IPS-11a (cell line): Measurements from ENCODE around the gene SPATA2.

Experiments used
- H3K4me3 ChIP-seq: one replicate; pipeline ENCODE4 v1.5.1; 2013; ENCODE audit warnings: low read depth, low read length, control low read depth

SPATA2 gene

DNA sequence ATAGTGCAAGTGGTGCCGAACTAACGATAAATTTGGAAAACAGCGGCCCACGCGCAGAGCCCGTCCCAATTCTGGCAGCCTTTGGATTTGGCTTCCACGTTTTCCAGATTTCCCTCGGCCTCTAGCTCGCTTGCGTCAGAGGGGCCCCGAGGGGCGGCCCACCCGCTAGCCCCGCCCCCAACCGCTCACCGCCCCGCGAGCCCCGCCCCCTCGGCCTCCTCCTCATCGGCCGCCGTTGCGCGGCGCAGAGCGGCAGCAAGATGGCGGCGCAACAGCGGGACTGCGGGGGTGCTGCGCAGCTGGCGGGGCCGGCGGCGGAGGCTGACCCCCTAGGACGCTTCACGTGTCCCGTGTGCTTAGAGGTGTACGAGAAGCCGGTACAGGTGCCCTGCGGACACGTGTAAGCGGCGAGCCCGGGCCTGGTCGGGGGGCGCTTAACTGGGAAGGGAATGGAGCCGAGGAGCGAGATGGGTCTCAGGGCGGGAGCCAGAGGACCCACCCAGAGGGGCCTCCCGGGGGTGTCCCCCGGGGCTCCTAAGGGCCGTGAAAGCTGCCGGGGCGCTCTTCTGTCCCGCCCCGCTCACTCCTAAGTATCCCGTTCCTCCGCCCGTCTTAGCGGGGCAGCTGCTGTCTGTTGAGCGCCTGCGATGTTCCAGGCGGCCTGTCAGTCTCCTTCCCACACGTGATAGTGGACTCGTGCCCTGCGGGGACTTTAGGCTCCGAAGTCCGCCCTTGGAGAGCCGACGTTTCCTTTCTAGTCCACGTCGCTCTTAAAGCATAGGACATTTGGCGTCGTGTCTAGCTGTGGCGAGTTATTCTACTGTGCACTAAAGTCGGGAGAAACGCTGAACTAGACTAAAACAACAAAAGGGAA lies 21.1 kb upstream of the SPATA2 start, which contains the start of gene RNF114:
RNF114 (plus strand) TSS at position 245 of the 874 bp plus-strand sequence; CDS start at position 261, 16 bp downstream.
- H3K4me3 ChIP-seq = peak within 1 kb of the TSS; percentile 79

DNA sequence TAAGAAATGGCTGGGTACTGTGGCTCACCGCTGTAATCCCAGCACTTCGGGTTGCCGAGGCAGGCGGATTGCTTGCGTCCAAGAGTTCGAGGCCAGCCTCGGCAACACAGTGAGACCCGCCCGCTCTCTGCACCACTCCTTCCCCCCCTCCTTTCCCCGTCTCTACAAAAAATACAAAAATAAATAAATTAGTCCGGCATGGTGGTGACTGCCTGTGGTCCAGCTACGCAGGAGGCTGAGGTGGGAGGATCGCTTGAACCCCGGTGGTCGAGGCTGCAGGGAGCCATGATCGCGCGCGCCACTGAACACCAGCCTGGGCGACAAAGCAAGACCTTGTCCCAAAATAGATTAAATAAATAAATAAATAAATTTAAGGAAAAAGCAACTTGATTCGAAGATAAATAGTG lies 20.4 kb upstream of the SPATA2 start:
- H3K4me3 ChIP-seq = no peak overlapping the region

DNA sequence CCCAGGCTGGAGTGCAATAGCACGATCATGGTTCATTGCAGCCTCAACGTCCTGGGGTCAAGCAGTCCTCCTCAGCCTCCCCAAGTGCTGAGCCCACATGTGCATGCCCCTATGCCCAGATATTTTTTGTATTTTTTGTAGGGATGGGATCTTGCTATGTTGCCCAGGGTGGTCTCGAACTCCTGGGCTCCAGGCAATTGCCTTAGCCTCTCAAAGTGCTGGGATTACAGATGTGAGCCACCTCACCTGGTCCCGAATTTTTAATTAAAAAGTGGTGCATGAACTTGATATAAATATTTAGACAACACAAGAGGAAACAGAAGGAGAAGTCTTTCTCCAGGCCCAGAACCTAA lies 13.8 kb upstream of the SPATA2 start:
- H3K4me3 ChIP-seq = no peak overlapping the region

DNA sequence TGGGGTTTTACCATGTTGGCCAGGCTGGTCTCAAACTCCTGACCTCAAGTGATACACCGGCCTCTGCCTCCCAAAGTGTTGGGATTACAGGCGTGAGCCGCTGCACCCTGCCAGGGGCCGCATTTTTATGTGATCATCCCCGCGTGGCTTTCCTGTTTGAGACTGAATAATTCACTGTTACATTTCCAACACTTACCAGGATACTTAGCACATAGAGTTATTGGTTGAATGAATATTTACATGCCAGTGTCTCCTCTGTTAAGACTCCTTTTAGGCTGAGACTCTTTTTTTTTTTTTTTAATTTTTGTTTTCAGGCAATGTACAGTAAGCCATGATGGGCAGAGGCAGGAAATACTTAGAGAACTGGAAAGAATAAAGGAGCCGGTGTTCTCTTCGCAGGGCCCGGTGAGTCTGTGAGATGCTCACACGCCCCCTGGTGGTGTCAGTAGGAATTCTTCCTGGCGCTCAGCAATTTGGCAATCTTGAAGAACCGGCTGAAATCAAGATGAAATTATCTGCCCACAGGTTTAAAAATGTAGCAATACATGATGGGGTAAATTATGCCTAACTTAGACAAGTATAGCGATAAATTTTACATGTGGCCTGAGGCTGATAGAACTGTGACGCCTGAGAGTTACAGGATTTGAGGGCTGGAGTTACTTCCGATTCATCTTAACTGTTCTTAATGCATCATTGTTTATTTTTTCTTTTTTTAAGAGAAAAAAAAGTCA lies 13.2 kb upstream of the SPATA2 start:
- no peak overlapping the region for H3K4me3 ChIP-seq

DNA sequence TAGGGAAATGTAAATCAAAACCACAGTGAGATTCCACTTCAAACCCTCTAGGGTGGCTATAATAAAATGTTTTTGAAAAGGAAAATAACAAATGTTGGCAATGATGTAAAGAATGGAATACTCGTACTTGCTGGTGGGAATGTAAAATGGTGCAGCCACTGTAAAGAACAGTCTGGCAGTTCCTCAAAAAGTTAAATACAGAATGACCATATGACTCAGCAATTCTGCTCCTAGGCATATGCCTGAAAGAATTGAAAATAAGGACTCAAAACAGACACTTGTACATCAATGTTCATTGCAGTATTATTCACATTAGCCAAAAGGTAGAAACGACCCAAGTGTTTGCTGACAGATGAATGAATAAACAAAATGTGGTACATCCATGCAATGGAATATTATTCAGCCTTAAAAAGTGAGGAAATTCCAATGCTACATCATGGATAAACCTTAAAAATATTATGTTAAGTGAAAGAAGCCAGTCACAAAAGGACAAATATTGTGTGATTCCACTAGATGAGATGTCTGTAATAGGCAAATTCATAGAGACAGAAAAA lies 10.6 kb upstream of the SPATA2 start:
- H3K4me3 ChIP-seq = no peak overlapping the region

DNA sequence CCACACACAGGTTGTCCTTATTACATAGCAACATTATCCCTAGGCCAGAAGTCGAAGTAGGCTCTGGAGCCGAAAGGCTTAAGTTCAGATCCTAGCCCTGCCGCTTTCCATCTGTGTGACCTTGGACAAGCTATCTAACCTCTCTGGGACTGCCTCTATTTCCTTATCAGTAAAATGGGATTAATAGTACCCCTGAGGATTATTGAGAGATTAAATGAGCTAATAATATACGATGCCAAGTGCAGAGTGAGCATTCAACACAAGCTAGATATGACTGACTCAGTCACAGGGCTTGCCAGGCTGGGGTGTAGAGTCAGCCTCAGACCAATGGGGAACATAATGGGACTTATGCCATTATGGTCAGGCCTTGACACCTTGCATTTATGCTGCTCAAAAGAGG lies 8.9 kb upstream of the SPATA2 start:
- no peak overlapping the region for H3K4me3 ChIP-seq

DNA sequence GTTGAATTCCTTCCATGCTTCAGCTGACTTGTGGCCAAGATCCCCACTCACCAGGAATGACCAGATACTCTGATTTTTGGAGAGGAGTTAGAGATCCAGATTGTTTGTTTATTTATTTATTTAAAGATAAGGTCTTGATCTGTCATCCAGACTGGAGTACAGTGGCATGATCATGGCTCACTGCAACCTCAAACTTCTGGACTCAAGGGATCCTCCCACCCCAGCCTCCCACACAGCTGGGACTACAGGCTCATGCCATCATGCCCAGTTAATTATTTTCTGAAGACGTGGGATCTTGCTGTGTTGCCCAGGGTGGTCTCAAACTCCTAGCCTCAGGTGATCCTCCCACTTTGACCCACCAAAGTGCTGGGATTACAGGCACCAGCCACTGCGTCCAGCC lies 4.1 kb upstream of the SPATA2 start:
- H3K4me3 ChIP-seq = no peak overlapping the region

DNA sequence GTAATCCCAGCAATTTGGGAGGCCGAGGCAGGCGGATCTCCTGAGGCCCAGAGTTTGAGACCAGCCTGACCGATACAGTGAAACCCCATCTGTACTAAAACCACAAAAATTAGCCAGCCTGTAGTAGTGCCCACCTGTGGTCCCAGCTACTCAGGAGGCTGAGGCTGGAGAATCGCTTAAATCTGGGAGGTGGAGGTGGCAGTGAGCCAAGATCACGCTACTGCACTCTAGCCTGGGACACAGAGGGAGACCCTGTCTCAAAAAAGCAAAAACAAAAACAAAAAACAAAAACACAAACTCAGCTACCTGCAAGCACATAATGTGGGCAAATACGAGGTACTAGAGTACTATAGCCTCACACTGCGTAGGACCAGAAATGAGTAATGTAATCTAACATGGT lies 3.7 kb upstream of the SPATA2 start:
- no peak overlapping the region for H3K4me3 ChIP-seq

DNA sequence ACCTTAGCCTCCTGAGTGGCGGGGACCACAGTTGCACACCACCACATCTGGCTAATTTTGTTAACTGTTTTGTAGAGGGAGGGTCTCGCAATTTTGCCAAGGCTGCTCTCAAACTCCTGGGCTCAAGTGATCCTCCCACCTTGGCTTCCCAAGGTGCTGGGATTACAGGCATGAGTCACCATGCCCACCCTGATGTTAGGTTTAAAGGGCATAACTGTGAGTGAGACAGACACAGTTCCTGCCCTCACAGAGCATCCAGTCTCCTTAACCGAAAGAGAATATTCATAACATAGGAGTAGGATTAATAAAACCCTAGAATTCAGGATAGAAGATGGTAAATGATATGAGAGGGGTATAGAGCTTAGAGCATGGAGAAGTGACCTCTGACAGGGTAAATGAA lies 3.1 kb upstream of the SPATA2 start:
- H3K4me3 ChIP-seq = no peak overlapping the region

DNA sequence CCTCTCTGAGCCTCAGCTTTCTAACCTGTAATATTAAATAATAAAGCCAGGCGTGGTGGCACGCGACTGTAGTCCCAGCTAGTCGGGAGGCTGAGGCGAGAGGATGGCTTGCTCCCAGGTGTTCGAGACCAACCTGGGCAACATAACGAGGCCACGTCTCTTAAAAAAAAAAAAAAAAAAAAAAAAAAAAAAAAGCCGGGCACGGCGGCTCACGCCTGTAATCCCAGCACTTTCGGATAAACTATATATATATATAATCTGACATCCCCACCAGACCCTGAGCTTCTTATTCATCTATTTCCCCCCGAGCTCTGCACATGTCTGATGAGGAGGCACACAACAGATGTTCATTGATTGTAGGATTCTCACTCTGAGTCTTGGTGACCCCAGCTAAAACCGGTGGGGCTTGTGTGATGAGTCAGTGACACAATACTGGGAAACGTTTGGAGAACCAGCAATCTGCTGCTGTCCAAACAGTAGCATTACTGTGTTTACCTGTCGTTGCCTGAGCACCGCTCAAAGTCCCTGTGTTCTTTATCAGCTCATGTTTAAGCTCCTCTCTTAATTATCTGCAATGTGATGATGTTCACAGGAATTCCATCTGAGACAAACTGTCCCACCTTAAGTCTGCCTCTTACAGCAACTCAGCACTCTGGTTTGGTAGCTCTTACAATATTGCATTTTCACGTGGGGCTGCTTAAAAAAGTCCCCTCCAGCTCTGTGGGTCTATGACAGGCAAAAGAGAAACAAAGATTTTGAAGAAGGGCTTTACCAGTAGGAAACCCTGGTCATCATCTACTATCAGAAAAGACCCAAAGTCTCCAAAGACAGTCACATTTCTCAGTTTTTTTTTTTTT lies 1.0 kb upstream of the SPATA2 start:
- peak overlapping the region; percentile 100 for H3K4me3 ChIP-seq

DNA sequence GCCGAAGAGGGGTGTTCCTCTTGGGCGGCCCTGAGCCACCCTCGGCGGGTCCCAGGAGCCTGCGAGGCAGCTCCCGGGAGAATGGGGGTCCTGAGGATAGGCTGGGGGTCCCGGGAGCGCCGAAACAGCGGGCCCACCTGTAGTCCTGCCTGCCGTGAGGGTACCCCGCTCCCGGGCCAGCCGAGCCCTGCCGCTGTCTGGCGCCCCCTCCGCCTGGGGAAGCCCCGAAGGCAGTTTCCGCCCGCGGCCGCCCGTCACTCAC lies 280 bp downstream of the SPATA2 start:
- peak overlapping the region; percentile 100 for H3K4me3 ChIP-seq

DNA sequence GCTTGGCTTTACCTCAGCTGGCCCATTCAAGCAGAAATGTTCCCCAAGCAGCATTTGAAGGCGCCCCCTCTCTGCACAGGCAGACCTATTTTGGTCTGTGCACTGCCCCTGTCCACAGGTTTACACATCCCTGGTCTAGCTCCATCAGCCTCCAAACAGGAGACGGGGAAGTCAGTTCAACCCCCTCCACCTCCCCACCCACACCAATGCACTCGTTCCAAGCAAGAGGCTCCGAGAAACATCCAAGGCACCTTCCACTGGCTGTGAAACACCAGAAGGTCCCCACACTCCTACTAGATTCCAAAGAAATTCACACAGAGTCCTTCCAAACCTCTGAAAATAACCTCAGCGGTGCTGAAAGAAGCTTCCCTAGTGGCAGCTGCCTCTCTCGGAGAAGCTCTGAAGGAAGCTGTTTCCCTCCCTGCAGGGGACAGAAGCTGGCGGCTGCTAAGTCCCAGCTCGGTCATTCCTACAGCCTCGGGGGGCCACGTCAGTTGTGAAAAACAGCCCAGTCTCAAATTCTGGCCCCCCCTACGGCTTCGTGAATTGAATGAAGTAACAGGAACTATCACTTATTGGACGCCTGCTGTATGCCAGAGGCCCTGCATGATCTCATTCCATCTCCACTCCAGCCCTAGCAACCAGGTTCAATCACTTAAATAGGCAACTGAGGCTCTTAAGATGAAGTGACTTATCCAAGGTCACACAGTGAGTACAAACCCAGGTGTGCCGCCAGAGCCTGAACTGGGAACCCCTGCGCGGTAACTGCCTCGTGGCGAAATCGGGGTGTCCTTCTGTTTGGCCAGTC lies 815 bp downstream of the SPATA2 start:
- peak overlapping the region; percentile 100 for H3K4me3 ChIP-seq

DNA sequence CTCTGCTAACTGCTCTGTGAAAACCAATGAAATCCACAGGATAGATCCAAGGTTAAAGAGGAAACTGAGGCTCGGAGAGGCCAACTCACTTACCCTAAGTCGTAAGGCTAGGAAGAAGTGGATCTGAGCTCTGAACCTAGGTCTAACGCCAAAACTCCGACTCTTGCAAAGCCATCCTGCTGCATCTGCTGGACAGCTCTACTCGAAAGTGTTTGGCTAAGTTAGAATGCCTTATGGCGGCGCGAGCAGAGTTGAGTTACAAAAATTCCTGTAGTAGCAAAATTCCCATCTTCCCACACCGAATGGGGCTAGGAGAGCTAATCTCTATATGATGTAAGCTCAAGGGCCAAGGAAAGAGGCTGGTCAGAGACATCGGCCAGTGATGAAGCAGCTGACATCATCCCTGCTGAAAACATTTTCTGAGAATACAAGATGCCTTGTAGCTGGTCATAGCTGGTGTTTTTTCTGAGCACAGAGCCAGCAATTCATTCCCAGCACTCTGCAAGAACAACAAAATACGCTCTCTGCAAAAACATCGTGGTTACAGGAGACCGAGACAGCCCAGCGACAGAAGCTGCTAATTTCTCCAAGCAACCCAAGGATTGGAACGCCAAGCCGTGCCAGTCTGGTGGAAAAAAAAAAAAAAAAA lies 1.8 kb downstream of the SPATA2 start:
- no peak overlapping the region for H3K4me3 ChIP-seq

DNA sequence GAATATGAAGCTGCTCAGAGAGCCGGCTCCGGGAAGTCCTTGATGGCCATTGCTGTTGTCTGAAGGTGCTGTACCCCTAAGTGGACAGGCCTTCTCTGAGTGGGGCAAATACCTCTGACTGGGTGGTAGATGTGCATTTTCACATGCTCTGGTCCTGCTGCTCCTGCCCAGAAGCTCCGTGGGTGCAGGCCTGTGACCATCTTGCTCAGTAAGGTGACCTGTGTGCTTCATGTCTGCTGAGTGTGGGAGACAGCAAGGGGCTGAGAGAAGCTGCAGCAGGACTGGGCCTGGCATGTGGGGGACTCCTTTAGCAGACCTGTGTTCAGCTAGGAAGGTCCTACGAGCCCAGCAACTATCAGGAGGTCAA lies 5.0 kb downstream of the SPATA2 start:
- H3K4me3 ChIP-seq = no peak overlapping the region

DNA sequence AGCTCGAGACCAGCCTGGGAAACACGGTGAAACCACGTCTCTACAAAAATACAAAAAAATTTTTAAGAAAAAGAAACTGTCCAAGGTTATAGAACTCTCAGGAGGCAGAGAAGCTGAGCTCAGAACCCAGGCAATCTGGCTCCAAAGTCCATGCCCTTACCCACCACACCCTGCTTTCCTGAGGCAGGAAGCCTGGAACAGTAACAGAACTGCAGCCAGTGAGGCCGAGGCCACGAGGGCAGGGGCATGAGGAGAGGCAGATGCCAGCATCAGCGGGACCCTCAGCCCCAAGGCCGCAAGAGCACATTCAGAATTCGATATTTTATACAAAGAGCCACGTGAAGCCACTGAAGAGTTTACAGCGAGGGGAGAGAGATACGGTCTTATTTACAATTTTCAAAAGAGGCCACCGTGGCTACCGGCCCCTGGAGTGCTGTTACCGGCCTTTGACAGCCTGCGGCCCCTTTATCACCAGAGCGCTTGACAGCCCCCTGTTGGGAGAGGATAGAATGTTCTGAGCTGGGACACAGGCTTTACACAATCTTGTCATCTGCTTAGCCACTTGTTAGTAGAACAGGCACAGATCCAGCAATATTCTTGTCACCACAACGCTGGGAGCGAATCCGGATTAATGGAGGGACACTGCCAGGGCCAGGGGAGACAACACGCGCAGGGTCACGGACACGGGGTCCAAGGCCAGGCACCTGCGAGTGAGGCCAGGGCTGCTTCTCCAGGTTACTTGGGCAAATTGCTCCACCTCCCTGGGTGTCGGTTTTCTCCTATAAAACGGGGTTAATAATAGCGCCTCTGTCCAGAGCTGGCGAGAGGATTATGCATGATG lies 5.6 kb downstream of the SPATA2 start:
- H3K4me3 ChIP-seq = no peak overlapping the region

DNA sequence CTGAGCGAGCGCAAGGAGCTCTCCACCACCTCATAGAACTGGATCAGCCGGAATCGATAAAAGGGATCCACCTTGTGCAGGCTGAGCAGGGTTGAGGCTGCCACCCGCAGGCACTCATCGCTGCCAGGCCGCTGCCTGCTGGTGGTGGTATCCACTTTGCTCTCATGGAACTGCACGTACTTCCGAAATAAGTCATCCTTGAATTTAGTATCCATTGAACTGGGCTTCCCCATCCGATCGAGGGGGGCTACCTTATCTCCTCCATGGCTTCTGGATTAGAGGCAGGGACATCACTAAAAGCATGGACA lies 7.1 kb downstream of the SPATA2 start:
- no peak overlapping the region for H3K4me3 ChIP-seq

DNA sequence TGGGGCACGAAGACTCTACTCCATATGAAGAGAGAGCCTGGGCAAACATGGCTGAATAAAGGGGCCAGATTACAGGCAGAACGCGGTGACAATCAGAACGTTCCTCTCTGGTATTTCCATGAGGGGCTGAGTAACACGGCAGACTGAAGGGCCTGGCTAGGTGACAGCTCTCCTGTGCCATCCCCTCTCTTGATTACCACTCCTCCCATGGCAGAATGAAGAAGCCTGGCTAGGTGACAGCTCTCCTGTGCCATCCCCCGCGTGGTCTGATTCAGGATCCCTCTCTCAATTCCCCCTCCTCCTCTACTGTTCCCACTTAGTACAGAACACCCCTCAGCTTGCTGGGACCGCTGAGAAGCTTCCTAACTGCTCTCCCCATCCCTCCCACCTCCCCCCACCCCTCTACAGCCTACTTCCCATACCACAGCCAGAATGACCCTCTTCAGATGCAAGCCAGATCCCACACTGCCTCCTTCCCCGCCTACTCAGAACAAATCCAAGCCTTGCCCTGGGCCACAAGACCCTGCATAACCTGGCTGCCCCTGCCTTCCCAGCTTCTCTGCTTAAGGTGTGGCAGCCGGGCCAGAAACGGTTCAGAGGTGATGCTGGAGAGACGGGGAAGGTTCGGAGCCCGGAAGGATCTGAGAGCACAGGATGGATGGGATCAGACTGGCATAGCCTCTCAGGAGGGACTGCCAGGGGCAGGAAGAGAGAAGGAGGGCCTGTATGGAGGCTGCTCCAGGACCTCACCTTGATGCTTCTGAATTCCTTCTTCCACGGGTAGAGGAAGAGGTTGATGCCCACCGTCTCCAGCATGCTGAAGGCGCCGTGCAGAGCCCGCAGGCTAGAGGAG lies 7.7 kb downstream of the SPATA2 start:
- no peak overlapping the region for H3K4me3 ChIP-seq

DNA sequence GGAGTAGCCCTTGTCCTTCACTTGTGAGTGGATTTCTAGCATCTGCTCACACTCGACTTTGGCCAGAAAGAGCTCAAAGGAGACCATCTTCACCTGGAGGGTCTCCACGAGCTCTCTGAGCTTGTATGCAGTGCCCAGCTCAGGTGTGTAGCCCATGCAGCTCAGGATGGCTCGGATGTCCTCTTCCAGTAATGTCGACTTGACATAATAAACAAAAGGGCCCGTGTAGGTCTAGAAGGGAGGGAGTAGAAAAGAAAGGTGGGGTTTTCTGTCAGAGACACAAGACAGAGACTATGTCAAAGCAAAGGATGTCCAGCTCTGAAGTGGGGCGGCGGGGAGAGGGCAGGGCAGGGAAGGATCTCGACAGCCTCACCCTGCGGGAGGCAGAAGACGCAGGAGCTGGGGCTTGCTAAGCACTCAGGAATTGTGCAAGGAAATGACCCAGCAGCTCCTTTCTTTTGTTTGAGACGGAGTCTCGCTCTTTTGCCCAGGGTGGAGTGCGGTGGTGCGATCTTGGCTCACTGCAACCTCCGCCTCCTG lies 8.6 kb downstream of the SPATA2 start:
- no peak overlapping the region for H3K4me3 ChIP-seq
